Stimulated activated CD8-positive, alpha-beta memory T cell treated with anti-CD3 and anti-CD28 coated beads, Interleukin-7, amount 100 ng/mL, for 4 hours (primary cell): Measurements from ENCODE around the gene PNRC2.
"Not testable (repeated sequence)": the region's sequence is repeated elsewhere in the genome, so short reads cannot be mapped to it uniquely, and the experiment has no call there.

ENCODE experiments used
- DNase-seq, 2 donors: peaks; one replicate each; pipeline ENCODE4 v3.0.0-alpha.2; 2020; ENCODE audit warnings: low read depth in 2 of 2

The PNRC2 gene

DNA sequence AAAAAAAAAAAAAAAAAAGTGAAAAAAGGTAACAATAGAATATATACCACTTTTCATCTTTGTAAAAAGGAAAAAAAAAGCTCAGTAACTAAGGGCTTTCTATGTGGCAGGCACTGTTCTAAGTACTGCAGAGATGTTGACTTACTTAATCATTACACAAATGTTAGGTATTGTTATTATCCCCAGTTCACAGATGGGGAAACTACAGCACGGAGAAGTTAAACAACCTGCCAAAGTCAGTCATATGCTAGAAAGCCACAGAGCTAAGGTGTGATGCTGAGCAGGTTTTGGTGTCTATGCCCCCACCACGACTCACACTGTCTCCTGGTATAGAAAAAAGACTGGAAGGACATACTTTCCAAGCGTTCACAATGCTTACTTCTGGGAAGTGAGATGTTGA is 6.6 kb upstream of the PNRC2 start:
- DNase-seq = no peak

DNA sequence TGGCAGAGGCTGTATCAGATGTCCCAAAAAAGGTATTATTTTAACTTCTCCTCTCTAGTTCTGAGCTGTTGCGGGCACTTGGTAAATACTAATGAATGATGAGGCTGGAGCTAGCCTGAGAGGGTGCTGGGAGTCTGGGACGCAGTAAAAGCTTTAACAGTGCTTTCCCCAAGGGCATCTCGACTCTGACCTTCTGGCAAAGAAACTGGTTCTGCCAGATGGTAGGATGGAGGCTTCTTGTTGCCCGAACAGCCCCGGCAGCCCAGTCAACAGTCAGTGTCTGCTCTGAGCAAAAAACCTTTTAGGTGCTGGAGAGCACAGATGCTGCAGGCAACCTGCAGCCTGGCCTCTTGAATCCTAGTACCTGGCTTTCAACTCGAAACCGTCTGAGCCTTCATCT is 2.5 kb upstream of the PNRC2 start:
- DNase-seq = no peak

DNA sequence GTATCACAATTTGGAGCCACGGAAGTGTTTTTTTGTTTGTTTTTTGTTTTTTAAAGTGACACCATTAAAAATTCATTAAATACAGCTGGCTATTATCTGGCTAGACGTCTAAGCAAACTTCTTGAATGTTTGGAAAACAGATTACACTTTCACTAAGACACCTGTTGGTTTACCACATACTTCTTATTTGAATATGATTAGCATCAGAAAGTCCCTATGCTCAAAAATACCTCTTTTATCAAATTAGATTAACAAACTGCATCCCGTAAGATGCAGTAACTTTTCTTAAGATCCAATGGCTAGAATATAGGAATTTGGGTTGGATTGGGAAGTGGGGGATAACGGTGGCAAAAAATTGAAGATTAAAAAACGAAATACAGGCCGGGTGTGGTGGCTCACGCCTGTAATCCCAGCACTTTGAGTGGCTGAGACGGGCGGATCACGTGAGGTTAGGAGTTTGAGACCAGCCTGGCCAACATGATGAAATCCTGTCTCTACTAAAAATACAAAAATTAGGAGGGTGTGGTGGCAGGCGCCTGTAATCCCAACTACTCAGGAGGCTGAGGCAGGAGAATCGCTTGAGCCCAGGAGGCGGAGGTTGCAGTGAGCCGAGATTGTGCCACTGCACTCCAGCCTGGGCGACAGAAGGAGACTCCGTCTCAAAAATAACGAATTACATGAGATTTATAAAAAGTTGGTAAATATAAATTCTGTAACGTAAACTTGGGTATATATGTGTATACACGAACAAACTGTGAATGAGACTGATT is 1.4 kb upstream of the PNRC2 start:
- not testable (repeated sequence) for DNase-seq

DNA sequence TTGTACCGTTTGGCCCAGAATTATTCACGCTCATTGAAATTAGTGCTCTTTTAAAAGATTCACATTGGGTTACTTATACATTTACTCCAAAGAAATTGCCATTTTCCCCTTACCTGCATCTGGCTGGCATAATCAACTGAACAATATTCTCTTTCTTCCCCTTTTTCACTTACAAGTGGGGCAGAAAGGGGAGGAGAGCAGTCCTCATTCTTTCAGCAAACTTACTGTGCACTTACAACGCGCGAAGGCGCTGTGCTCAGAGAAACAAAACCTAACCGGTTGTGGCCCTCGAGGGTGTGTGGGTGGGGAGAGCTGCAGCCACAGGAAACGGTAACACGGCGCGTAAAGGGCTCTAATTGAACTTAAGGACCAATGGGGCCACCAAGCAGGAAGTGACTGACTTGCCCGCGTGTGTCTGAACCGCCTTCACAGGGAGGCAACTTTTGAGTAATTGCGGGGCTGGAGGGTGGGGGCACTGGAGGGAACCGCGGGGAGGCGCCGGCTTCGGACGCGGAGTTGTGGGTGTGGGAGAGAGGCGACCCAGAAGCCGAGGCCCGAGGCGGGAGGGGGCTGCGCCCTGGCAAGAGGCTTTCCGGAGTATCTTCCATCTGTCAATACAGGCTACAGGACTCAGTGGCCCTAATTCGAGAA is 693 bp upstream of the PNRC2 start:
- peak; percentile 86 to 90 for DNase-seq

DNA sequence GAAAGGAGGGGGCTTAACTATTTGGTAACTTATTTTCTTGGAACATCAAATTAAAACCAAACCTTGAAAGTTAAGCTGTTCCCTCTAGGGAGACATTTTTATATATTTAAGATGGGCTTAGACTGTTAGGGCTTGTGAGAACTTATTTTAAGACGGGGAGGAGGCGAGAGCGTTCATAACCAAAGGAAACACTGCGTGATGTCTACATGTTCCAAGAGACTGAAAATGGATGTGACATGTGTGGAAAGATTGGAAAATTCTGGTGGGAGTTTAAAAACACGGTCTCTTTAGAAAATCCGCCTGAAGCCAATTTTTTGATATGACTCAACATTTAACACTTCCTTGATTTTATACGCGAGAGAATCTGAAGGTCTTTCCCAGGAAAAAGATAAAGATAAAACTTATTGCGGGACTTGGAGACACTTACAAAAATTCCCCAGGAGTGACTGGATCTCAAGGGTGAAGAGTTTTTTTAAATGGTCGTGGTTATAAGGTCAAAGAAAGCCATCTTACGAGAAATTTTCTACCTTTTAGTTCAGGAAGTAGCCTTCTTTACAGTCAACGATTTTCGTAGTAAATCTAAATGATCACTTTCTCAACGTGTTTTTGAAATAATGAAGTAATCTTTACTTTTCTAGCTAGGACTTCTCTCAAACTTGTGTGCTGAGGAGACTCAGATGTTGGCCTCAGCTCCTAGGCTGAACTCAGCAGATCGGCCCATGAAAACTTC is 828 bp downstream of the PNRC2 start:
- no peak for DNase-seq

DNA sequence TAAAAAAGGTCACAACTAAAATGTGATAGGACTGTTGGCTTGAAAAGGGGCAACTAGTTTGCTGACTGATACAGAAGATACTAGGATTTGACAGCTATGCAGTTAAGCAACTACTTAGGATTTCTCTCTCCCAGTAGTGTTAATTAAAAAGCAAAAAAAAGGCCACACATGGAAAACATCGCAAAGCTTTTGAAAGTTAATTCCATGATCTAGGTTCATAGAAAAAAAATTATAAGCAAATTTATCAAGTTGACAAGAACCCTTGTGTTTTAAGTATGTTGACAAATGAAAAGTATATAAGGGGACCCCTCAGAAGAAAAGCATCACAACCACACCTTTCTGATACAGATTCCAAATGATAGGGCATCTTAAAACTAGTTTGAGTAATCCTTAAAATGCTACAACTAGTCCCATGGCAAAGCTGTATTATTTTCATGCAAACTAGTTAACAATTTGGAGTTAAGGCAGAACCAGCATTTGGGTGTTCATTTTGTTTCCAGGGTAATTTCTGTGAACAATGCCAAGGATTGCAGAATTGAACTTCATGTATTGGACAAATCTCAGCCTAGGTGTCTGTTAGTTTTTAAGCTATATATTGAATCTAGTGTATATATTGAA is 4.1 kb downstream of the PNRC2 start:
- DNase-seq = no peak

DNA sequence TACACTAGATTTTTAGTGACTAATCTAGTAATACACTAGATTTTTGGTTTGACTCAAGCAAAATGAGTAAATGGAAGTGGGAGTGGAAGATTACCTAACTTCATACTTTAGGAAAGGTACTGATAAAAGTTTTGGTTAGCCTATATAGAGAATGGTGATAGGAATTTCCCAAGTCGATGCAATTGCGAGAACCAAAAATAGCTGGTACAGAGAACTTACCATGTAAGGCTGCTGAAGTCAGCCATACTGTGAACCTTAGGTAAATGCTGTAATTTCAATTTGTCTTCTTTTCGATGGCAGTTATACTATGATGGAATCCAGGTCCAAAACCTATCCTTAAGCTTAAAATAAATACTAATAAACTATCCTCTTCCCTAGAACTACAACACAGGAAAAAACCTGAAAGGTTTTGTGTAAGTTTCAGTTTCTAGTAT is 4.6 kb downstream of the PNRC2 start:
- no peak for DNase-seq

DNA sequence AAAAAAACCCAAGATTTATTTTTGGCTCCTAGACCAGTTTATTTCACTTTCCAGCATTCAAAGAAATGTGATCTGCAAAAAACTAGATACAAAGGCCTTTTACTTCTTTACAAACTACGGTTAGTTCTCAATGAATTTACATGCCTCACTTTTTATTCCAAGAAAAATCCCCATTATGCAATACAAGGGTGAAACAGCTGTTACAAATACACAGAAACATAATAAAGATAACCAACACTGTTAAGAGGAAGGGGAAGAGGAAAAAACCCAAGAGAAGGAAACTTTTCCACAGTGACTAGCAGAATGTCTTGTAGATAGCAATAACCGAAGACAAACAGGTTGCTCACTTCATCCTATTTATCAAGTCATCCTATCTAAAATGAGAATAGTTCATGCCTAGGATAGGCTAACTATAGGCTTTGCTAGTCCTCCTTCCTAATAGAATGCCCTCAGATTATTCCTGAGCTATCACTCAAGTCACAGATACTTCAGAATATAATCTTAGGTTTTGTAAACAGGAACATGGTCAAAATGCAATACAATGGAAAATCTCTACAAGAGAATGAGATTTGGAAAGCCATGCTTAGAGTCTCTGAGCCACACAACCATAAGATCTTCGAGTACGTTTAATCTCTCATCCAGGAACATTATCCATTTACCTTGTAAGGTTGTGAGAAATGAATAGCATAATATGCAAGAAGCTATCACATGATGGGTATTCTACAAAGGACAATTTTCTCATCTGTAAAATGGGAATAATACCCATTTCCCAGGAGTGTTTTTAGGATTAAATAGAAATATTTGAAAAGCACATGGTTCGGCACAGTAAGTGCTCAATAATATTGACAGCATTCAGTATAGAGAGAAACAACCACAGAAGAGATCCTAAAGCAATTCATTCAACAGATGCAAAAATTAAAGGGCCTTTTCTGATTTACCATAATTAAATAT is 5.4 kb downstream of the PNRC2 start:
- DNase-seq = no peak

DNA sequence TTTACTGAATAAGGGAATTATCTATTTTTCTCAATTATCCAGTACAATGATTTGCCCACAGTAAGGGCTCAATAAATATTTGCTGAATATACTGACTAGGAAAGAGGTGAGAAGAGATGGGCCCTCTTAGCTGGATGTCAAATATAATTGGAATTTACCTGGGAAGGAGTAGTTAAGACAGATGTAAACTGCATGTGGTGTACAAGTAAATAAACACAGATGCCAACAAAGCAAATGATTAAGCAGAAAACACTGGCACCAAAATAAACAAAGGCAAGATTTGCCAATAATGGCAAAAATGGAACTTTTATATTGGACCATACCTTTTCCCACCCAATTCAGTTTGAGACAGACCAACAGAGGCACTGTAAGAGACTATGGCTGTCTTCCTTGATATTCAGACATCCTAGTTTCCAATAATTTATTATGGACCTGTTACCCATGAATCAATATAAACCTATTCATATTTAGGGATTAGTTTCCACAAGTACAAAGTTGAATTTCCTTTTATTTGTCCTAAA is 7.4 kb downstream of the PNRC2 start:
- DNase-seq = no peak

DNA sequence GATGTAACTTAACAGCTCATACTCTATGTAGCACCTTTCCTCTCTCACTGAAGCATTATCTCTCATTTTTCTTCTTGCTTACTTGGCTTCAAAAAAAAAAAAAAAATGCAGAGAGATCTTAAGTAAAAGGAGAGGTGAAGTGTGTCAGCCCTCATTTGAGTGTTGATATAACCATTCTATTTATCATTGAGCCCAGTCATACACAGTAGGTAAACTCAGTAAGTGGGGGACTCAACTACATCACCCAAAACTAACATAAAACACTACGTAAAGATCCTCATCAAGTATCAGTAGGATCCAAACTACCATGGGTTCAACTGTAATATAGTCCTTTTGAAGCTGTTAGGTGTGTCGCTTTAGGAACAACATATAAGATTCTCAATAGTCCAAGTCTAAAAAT is 8.2 kb downstream of the PNRC2 start:
- no peak for DNase-seq

DNA sequence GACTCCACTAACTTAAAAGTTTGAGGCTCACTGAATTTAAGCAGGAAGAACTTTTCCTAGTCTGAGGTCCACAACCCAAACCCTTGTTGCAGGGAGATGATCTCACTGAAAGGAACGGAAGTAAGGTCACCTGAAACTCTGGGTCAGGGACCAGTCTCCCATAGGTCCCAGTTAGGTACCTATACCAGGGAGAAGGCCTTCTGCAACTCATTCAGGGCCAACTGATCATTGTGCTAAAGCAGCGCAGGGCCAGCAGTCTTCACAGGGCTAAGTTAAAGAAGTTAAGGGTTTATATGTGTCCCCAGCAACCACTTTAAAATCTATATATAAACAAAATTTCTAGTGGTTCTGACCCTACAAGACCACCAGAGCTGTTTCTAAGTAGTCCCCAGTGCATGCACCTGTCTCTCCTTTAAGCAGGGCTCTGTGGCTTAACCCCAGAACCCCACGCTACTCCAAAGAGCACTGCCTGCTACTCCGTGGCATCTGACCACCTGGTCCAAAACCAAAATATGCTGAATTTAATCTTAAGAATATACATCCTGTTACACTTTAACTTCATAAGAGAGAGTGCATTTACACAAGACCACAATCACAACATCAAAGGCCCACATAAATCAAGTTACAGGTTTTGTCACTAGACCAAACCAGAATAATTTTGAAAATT is 17.7 kb downstream of the PNRC2 start:
- DNase-seq = no peak

DNA sequence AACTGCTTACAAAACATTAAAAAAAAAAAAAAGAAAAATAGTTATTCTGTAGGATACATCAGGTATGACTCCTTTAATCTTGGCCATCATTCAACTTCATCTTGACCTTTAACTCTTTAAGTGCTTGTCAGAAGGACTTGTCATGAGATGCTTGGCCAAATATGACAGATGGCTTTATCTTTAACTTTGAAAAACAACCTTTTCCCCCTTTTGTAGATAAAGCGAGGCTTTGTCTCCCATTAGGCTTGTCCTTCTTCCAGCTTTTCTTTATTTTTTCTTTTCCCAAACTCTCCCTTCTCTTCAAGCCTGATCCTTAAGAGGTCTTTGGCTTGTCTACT is 18.2 kb downstream of the PNRC2 start:
- DNase-seq = no peak

DNA sequence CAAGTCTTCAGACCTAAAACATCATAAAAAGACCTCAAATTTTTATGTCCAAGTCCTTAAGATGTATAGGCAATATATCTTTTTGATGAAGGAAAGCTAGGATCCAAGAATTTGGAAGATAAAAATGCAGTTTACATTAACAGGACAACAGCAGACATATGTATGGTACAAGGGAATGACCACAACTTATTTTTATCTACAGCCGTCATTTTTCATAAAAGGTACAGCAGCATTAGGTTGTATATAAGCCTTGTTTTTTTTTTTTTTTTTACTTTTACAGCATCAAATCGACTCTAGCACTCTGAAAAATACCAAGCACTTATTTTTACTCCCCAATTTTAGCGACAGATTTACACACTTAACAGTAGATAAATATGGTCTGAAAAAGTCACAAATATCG is 19.2 kb downstream of the PNRC2 start:
- DNase-seq = no peak

DNA sequence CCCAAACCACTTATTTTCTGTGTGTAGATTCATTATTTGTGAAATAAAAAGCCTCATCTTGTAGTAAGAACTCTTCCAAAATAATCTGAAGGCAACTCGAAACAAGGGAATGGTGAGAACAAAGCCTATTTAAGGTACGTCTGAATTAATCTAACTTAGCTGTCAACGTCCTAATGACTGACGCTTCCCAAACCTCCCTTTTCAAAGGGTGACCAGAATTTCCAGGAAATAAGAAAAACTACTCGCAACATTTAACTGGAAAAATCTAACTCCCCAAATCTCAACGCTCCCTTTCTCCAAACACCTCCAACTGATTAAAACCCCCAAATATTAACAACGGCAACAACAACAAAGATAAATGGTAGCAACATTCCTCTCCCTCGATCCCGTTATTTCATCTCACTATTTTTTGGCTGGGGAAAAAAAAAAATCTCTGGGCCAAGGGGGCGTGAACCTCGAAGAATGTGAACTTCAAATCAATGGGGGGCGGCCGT is 19.8 kb downstream of the PNRC2 start:
- DNase-seq = no peak

DNA sequence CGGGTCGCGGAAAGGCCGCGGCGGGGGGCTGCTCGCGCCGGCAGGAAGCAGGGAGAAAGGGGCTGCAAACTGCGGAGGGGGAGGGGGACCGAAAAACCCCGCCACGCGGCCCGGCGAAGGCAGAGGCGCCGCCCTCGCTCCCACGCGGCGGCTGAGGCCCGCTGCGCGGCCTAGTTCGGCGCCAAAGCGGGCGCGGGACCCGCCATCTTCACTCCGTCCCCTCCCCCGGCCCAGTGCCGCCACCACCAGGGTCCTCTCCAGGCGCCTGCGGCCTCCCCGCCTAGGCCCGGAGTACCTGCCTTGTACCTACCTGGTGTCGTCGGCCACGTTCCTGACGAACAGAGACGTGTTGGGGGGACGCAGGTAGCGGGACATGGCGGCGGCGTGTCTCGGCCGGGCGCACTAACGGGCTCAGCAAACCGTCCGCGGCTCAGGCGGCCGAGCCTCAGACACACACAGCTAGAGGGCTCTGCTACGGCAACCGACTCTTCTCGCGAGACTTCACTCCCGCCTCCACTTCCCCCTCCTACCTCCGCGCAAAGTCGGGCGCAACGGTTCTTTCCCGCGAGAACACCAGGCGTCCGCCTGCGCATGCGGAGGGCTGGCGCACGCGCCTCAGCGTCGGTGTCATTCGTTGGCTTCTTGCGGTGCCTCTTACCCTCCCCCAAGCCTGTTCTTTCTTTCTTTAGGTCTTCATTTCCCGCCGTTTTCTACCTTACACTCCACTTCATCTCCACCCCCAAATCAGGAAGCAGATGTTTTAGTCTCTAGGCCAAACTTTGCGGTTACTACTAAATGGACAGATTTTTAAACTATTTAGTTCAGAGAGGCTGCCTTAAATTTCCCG is 20.5 kb downstream of the PNRC2 start, which contains the start of gene SRSF10:
Gene SRSF10 (minus strand): TSS at position 447 of the 847 bp plus-strand sequence. CDS start 72 bp downstream, at position 375.
- peak; percentile 96 for DNase-seq

DNA sequence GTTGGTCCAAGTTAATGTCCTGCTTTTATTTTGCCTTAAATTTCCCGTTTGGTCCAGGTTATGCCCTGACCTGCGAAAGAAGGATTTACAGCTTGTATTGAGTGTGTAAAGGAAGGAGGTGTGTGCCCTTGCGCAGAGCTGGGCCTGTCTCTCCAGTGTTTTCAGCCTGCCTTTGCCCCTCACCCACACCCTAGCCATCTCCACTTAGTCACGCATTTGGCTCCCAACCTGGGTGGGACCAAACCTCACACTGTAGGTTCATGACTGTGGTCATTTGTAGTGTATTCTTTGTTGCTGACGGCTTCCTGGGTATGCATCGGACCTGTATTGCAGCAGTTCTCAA is 21.1 kb downstream of the PNRC2 start:
- DNase-seq = peak in 1 of 2 donors; percentile 11

DNA sequence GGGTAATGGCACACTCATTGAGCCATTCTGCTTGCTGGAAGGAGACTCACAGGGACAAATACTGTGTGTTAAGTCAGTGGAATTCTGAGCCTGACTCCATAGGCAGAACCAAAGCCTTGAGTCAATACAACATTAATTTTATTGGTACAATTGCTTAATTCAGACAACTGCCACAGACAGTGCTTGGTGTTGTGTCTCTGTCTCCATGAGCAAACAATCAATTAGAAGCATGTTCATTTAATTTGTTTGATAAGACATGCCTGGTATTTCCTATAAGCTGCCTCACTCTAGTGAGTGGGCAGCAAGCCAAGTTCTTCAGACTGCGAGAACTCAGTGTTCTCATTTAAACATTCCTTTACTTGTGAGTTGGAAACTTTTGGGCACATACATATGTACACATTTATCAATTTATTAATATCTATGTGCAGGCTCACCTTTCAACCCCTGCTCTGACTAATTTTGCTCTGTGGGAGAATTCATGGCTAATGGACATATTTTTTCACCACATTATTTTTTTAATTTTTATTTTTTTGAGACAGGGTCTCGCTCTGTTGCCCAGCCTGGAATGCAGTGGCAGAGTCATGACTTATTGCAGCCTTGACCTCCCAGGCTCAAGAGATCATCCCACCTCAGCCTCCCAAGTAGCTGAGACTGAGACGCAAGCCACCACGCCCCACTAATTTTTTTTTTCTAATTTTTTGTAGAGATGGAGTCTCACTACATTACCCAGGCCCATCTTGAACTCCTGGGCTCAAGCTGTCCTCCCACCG is 25.0 kb downstream of the PNRC2 start:
- no peak for DNase-seq

DNA sequence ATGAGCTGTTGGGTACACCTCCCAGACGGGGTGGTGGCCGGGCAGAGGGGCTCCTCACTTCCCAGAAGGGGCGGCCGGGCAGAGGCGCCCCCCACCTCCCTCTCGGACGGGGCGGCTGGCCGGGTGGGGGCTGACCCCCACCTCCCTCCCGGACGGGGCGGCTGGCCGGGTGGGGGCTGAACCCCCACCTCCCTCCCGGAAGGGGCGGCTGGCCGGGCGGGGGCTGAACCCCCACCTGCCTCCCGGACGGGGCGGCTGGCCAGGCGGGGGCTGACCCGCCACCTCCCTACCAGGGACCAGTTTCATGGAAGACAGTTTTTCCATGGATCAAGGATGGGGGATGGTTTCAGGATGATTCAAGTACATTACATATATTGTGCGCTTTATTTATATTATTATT is 27.4 kb downstream of the PNRC2 start:
- DNase-seq = not testable (repeated sequence)

DNA sequence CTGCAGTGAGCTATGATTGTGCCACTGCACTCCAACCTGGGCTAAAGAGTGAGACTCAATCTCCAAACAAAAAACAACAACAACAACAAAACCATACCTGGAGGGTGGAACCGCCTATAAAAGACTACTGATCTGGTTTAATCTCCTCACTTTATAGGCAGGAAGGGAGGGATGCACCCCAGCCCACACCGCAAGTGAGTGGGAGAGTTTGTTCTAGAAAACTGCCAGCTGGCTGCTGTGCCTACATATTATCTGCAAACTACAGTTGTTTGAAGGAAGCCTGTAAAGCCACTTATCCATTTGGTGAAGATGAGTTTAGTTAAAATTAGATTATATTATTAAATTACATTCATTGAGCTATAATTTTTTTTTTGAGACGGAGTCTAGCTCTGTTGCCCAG is 29.6 kb downstream of the PNRC2 start:
- DNase-seq = no peak
